AG09309 (cell line): Measurements from ENCODE around the gene ZNF710.

ENCODE experiments used
- DNase-seq: peaks from one replicate; pipeline ENCODE4 v3.0.0-alpha.2; 2010; ENCODE audit warnings: low read depth
- H3K4me3 ChIP-seq: 2 replicates; pipeline ENCODE4 v1.5.1; 2011; ENCODE audit warnings: mild to moderate bottlenecking, low read depth, low read length, moderate library complexity; ENCODE audit not compliant: control insufficient read depth
- TF ChIP-seq, protein P1 (sequence below): IDR thresholded peaks from 2 replicates; pipeline ENCODE4 v1.5.1; 2011; ENCODE audit warnings: mild to moderate bottlenecking, low read depth, low read length, inconsistent platforms; ENCODE audit not compliant: insufficient read depth, control insufficient read depth; ENCODE audit errors: missing control alignments

Gene ZNF710

DNA sequence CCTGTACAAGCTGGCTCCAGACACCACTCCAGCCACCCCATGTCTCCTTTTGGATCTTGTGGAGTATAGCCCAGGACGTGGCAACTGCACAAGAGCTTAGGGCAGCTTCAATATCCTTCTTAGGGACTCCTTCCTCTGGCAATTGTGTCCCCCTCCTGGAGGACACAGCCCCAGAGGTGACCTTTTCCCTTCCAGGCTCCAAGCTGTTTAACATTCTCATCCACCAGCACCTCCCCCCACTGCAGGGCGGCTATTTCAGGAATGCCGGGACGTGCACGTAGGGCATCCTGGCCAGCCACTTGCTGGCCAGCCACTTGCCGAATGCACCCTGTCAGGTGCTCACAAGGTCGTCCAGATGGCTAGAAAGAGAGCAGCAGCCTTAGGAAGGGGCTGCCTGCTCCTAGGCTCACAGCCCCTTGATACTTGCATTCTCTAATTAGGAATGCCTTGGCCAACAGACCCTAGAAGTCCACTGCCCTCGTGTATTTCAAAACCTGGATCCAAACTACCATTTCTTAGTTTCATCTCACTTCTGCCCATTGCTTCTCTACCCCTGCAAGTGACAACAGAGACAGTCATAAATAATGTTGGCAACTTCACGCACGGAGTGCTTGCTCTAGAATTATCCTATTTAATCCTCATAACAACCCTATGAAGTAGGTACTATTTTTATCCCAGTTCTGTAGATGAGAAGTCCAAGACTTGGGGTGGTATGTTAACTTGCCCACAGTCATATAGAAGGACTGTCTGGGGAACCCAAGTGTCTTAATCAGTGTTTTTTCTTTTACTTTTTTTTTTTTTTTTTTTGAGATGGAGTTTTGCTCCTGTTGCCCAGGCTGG lies 125.7 kb downstream of the ZNF710 start:
- DNase-seq, result no peak
- H3K4me3 ChIP-seq, result no peak overlapping the region
- TF ChIP-seq, protein P1, sequence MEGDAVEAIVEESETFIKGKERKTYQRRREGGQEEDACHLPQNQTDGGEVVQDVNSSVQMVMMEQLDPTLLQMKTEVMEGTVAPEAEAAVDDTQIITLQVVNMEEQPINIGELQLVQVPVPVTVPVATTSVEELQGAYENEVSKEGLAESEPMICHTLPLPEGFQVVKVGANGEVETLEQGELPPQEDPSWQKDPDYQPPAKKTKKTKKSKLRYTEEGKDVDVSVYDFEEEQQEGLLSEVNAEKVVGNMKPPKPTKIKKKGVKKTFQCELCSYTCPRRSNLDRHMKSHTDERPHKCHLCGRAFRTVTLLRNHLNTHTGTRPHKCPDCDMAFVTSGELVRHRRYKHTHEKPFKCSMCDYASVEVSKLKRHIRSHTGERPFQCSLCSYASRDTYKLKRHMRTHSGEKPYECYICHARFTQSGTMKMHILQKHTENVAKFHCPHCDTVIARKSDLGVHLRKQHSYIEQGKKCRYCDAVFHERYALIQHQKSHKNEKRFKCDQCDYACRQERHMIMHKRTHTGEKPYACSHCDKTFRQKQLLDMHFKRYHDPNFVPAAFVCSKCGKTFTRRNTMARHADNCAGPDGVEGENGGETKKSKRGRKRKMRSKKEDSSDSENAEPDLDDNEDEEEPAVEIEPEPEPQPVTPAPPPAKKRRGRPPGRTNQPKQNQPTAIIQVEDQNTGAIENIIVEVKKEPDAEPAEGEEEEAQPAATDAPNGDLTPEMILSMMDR, result no peak

DNA sequence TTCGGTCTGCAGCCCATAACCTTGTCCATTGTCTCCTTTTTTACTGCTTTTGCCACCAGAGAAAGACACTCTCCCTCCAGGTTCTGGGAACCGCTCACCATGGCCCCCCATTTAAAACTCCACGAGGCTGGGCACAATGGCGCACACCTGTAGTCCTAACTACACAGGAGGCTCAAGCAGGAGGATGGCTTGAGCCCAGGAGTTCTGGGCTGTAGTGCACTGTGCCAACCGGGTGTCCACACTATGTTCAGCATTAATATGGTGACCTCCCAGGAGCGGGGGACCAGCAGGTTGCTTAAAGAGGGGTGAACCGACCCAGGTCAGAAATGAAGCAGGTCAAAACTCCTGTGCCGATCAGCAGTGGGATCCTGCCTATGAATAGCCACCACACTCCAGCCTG lies 129.2 kb downstream of the ZNF710 start:
- DNase-seq, result no peak
- TF ChIP-seq, protein P1, result no peak
- no peak overlapping the region for H3K4me3 ChIP-seq
